HG02938 (cell line): Measurements from ENCODE around the gene SDF2L1.
"Not testable (repeated sequence)": the region's sequence is repeated elsewhere in the genome, so short reads cannot be mapped to it uniquely, and the experiment has no call there.

ENCODE experiments used
- ATAC-seq: cut with Tn5 transposase; IDR thresholded peaks from one replicate; pipeline ENCODE4 v1.9.1; 2021; ENCODE audit warnings: mild to moderate bottlenecking, moderate library complexity; ENCODE audit not compliant: unreplicated experiment

SDF2L1 gene

GRCh38 chr22:21660904-21661303 lies 18.8 kb downstream of the SDF2L1 start:
- no peak for ATAC-seq

- no peak for ATAC-seq
These were observed 19.9 kb downstream of the SDF2L1 start for GRCh38 chr22:21661991-21662390.

DNA sequence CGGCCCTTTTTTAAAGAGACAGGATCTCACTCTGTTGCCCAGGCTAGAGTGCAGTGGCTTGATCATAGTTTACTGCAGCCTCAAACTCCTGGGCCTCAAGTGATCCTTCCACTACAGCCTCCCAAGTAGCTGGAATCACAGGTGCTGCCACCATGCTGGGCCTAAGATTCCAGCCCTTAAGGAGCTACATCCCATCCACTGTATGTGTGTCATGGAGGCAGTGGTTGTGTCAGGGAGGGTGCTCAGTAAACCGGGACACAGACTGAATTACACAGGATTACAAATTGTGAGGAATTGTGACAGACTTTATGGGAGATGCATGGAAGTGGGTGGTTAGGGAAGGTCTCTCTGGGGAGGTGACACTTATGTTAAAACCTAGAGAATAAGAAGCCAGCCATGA lies 21.6 kb downstream of the SDF2L1 start:
- ATAC-seq: no peak

DNA sequence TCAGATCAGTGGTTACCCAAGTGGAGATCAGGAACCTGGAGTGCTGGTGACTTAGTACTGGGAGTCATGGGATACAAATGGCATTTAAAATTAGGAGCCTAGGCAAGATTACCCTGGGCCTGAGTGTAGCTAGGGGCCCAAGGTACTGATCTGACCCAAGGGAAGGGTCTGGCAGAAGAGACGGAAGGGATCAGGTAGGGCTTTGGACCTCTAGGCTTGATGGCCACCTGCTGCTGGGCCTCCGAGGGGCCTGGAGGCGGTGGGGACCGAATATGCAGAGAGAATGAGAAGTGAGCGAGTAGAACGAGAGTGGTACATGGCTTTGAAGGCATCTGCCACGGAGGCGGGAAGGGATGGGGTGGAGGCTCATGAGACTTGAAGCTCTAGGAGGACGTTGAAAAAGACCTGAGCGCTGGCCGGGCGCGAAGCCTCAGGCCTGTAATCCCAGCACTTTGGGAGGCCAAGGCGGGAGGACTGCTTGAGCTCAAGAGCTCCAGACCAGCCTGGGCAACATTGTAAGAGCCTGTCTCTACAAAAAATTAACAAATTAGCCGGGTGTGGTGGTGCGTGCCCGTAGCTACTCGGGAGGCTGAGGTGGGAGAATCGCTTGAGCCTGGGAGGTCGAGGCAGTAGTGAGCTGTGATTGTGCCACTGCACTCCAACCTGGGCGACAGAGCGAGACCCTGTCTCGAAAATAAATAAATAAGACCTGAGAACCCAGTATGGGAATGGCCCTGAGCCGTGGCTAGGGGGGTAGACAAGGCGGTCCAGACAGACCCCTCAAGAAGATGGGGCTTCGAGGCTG lies 23.1 kb downstream of the SDF2L1 start:
- no peak for ATAC-seq

- ATAC-seq: no peak
These were observed 24.7 kb downstream of the SDF2L1 start for GRCh38 chr22:21666786-21667185.

DNA sequence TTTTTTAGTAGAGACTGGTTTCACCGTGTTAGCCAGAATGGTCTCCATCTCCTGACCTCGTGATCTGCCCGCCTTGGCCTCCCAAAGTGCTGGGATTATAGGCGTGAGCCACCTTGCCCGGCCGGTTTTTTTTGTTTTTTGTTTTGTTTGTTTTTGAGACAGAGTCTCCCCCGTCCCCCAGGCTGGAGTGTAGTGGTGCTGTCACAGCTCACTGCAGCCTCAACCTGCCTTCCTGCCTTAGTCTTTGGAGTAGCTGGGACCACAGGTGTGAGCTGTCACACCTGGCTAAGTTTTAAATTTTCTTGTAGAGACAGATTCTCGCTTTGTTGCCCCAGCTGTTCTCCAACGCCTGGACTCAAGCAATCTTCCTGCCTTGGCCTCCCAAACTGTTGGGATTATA lies 26.9 kb downstream of the SDF2L1 start:
- no peak for ATAC-seq

- ATAC-seq: no peak
These were observed 30.1 kb downstream of the SDF2L1 start for GRCh38 chr22:21672107-21672629.

DNA sequence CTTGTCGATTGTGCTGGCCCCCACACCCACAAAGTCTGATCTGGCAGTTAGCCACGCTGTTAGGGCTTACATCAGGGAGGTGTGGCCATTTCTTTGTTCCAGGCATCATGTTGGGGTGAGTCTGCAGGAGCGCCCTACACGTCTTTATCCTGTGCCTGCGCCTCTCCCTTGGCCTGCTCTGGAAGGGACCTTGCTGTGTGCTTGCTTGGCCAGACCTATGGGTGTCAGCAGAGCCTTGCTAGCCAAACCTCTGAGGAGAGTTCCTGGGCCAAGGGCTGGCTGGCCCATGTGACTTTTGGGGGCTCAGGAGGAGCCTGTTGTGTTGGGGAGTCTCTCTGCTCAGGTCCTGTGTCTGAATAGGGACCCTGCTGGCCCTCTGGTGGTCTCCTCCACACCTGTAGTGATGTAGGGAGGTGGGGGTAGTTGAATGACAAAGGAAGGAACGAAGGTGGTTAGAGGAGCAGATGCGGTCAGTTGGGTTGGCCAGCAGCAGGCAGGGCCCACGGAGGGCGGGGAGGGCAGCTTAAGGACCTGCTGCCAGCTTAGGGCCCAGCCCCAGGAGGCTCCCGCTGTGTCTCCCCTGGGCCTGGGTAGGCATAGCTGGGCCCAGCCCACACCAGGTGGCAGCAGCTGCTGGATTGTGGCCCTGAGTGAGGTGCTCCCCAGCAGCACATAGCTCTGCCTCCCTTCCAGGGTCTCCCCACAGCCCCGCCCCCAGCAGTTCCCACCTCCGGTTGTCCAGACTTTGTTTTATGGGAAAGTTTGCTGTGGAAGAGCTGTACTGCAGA lies 31.6 kb downstream of the SDF2L1 start:
- ATAC-seq: no peak

DNA sequence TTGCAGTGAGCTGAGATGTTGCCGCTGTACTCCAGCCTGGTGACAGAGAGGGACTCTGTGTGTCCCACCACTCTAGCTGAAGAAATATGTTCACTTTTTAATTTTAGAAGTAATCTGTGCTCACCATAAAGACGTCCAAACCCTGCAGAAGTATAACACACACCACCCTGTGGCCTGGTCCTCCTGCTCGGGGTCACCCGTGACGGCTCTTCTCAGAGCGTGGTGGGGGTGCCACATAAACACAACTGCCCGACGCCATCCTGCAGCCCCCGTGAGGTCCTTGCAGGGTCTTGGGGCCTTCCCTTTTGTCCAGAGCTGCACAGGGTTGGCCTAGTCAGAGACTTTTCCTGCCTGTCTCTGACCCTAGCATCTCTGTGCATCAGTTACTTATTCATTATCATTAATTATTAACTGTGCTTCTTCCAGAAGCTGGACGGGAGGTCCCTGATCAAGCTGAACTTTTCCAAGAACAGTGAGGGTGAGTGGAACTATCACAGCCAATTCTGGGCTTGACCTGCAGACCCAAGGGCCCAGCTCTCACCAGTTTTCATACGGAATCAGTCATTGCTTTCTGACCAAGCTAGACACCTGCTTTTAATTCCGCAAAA lies 32.6 kb downstream of the SDF2L1 start:
- no peak for ATAC-seq

- no peak for ATAC-seq
These were observed 35.7 kb downstream of the SDF2L1 start for GRCh38 chr22:21677606-21678443.

GRCh38 chr22:21678842-21679241 lies 36.7 kb downstream of the SDF2L1 start:
- not testable (repeated sequence) for ATAC-seq

DNA sequence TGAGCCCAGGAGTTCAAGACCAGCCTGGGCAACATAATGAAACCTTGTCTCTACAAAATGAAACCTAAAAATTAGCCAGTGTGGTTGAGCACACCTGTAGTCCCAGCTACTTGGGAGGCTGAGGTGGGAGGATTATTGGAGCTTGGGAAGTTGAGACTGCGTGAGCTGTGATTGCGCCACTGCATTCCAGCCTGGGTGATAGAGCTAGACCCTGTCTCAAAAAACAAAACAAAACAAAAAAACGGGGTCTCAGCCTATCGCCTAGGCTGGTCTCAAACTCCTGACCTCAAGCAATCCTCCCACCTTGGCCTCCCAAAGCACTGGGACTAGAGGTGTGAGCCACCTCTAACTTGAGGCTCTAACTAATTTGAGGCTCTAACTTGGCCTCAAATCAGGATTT lies 37.3 kb downstream of the SDF2L1 start:
- ATAC-seq: no peak

DNA sequence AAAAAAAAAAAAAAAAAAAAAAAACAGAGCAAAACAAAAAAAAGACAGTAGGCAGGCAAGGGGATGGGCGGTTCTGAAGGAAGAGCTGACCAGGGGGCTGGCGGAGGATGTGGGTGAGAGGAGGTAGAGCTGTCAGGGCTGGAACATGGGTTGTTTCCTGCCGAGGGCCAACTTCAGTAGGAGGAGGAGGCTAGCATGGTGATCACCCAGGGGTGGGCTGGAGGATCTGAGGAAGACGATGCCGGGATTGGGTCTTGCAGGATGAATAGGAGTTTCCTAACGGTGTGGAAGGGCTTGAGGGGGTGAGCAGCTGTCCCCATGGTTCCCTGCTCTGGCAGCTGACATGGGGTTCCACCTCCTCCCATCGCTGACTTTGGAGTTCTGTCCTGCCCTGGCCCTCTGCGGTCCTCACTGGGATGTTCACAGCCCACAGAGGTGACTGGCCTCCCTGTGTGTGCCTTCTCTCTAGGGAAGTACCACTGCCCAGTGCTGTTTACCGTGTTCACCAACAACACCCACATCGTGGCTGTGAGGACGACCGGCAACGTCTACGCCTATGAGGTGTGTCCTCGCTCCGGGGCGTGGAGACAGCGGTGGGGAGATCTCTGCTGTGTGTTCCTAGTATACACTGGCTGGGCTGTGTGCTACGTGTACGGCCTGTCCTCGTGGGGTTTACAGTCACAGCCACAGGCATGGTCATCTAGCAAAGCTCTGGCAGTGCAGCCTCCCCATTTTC lies 38.9 kb downstream of the SDF2L1 start:
- ATAC-seq: no peak

DNA sequence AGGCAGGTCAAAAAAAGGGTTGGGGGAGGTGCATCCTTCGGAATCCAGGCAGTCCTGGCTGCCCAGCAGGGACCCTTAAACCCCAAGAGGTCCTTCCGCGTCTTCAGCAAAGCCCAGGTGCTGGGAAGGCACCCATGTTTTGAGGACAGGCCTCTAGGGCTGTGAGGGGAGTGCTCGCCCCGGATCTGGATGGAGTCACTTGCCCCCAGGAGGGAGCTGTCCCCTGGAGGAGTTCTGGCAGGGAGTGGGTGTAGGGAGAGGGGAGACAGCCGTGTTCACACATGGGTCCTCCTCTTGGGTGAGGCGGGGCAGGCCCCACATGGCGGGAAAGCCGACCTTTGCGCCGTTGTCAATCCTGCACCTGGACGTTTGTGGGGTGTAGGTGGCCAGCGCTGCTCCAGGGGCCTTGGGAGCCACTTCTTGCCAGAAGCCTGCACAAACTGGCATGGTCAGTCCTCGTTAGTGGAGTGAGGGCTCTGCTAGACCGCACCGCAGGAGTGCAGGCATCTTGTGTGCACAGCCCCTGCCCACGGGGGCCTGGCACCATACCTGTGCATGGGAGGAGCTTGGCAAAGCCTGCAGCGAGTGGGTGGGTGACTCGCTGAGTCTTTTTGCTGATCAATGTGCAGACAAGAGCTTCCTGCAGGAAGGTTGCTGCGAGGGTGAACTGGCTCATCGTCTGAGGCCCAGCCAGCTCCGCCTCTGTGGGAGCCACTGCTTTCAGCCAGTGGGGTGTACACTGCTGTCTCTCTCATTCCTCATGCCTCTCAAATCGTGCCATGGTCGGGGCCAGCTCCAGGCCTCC lies 39.7 kb downstream of the SDF2L1 start:
- no peak for ATAC-seq

- no peak for ATAC-seq
These were observed 40.5 kb downstream of the SDF2L1 start for GRCh38 chr22:21682385-21683175.

- ATAC-seq: no peak
These were observed 41.3 kb downstream of the SDF2L1 start for GRCh38 chr22:21683401-21683811.

GRCh38 chr22:21684492-21685163 lies 42.5 kb downstream of the SDF2L1 start:
- ATAC-seq: no peak

GRCh38 chr22:21685164-21685513 lies 43.0 kb downstream of the SDF2L1 start:
- no peak for ATAC-seq
